Cerebellar cortex (tissue), 1 donor: ENCODE data around the gene CCL20.
A peak's percentile ranks its signal among the peaks of the same experiment; 100 is the strongest.

ENCODE experiments used
- DNase-seq: peaks from one replicate; pipeline ENCODE4 v3.0.0-alpha.2; 2015; ENCODE audit warnings: low spot score

CCL20 gene

GRCh38 chr2:227804975-227805374 lies 8.7 kb upstream of the CCL20 start:
- DNase-seq, result no peak

GRCh38 chr2:227805578-227805977 lies 8.1 kb upstream of the CCL20 start:
- no peak for DNase-seq

- no peak for DNase-seq
Observed at GRCh38 chr2:227808936-227809335, 4.7 kb upstream of the CCL20 start.

- no peak for DNase-seq
Observed at GRCh38 chr2:227812001-227812400, 1.6 kb upstream of the CCL20 start.

- no peak for DNase-seq
Observed at GRCh38 chr2:227813229-227813561, 447 bp upstream of the CCL20 start.

GRCh38 chr2:227815066-227815465 lies 1.4 kb downstream of the CCL20 start:
- DNase-seq, result no peak

- DNase-seq, result no peak
Observed at GRCh38 chr2:227816507-227817294, 3.1 kb downstream of the CCL20 start.

GRCh38 chr2:227817336-227817735 lies 3.7 kb downstream of the CCL20 start:
- no peak for DNase-seq

- peak; percentile 3 for DNase-seq
Observed at GRCh38 chr2:227817850-227818674, 4.4 kb downstream of the CCL20 start.

GRCh38 chr2:227818675-227819397 lies 5.2 kb downstream of the CCL20 start:
- no peak for DNase-seq

GRCh38 chr2:227819398-227819697 lies 5.7 kb downstream of the CCL20 start:
- no peak for DNase-seq

GRCh38 chr2:227821043-227821942 lies 7.7 kb downstream of the CCL20 start:
- DNase-seq, result no peak

- DNase-seq, result no peak
Observed at GRCh38 chr2:227822416-227823003, 8.9 kb downstream of the CCL20 start.

GRCh38 chr2:227823922-227824321 lies 10.3 kb downstream of the CCL20 start:
- DNase-seq, result no peak

GRCh38 chr2:227824711-227825110 lies 11.1 kb downstream of the CCL20 start:
- DNase-seq, result no peak

GRCh38 chr2:227826019-227826521 lies 12.4 kb downstream of the CCL20 start:
- DNase-seq, result no peak

GRCh38 chr2:227826563-227826962 lies 12.9 kb downstream of the CCL20 start:
- no peak for DNase-seq

- DNase-seq, result no peak
Observed at GRCh38 chr2:227827143-227827542, 13.5 kb downstream of the CCL20 start.

- no peak for DNase-seq
Observed at GRCh38 chr2:227828477-227828912, 14.9 kb downstream of the CCL20 start.

- DNase-seq, result no peak
Observed at GRCh38 chr2:227829337-227829736, 15.7 kb downstream of the CCL20 start.

- no peak for DNase-seq
Observed at GRCh38 chr2:227834423-227834822, 20.8 kb downstream of the CCL20 start.
